Fibroblast of skin of back (primary cell): ENCODE data around the gene COMMD10.
"Not testable (repeated sequence)": the region's sequence is repeated elsewhere in the genome, so short reads cannot be mapped to it uniquely, and the experiment has no call there.

Source experiments
- DNase-seq: peaks from one replicate; pipeline ENCODE4 v3.0.0-alpha.2; 2013

COMMD10 gene

DNA sequence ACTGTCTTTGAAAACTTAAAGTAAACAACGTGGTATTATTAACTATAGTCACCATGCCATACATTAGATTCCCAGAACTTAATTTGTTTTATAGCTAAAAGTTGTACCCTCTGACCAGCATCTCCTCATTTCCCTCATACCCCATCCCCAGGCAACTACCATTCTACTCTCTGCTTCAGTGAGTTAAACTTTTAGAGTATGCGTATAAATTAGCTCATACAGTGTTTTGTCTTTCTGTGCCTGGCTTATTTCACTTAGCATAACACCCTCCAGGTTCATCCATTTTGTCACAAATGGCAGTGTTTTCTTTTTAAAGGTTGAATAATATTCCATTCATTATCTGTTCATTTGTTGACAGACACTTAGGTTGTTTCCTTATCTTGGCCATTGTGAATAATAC, 14.2 kb downstream of the COMMD10 start:
- no peak for DNase-seq

DNA sequence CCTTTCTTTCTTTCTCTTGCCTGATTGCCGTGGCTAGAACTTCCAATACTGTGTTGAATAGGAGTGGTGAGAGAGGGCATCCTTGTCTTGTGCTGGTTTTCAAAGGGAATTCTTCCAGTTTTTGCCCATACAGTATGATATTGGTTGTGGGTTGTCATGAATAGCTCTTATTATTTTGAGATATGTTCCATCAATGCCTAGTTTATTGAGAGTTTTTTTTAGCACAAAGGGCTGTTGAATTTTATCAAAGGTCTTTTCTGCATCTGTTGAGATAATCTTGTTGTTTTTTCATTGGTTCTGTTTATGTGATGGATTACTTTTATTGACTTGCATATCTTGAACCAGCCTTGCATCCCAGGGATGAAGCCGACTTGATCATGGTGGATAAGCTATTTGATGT, 20.1 kb downstream of the COMMD10 start:
- DNase-seq, result not testable (repeated sequence)

- DNase-seq, result no peak
Observed at GRCh38 chr5:116115163-116115562, 30.3 kb downstream of the COMMD10 start.

DNA sequence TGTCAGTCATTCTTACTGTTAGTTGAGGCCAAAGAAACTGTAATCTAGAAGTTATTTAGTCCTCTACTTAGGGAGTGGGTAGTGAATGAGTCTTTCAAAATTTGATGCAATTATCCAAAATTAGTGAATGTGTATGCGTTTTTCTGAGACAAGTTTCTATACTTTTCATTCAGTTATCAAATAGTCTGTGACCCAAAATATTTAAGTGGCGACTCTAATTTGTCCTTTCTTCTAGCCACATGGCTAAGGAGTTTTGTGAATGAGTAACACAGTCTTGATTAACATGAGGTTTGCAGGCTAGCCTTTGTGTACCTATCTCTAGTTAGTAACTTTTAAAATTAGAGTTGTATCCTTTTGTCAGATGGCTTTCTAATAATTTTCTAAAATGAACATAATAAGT, 45.6 kb downstream of the COMMD10 start:
- peak; percentile 75 for DNase-seq

- DNase-seq, result no peak
Observed at GRCh38 chr5:116130976-116131375, 46.2 kb downstream of the COMMD10 start.

DNA sequence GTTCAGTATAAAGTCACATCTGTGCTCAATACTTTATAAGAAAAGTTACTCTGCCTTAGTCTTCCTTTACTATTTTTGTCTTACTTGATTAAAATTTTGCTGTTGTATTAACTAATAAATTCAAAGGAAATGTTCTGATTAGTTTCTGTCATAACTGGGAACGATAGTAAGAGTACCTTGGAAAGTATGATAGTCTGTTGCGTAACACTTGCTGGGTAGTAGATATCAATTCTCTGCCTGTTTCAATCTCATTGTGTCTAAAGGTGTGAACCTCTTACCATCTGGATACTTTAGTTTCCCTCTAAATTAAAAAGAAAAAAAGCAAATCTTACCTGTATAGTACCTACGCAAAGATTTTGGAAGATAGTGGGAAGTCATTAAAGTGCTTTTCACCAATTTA, 48.5 kb downstream of the COMMD10 start:
- DNase-seq, result no peak

GRCh38 chr5:116135344-116135743, 50.5 kb downstream of the COMMD10 start:
- no peak for DNase-seq

DNA sequence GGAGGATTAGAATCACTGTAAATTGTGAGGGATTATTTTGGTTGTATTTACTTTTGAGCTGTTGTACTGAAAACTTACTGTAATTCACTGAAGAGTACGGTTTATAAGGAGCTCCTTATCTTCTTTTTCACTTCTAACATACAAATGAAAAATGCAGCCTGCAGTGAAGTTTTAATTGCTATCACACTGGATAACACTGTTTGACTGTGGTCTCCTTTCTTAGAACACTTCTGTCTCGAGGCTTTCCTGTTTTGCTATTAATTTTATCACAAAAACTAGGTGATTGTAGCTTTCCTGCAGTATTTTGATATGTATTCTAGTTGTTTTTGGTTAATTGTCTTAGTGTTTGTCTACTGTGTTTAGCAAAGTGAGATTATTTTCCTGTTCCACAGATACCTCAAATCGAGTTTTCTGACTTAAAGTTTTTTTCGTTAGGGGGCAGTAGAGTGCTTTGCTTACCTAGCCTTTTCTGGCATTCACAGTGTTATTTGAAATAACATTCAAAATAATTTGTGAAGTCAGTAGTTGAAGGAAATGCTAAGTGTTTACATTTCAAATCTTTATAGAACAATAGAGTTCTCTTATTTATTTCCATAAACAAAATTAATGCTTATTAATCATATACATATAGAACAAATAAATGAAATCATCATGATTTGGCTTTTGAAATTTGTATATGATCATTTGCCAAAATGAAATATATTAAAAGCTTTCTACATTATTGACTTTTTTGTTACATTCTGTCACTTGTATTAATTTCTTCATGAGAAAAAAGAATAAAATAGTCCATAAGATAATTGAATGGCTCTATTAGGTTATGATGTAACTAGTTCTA, 52.9 kb downstream of the COMMD10 start:
- DNase-seq, result peak; percentile 49

DNA sequence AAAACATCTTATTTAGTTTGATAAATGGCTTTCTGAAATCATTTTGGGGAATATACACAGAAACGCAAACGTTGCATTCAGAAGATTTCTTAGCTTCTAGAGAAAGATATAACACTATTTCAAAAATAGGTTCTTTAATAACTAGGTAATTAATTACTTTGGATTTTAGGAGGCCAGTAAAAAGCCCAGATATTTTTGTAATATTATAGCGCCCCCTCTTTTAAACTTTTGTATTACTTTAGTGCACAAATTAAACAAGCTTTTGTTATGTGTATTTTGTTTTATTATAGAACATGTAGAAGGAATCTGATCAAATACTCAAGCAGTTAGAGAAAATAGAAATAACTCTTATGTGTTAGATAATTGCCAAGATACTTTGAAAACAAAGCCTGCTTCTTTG, 57.7 kb downstream of the COMMD10 start:
- no peak for DNase-seq

DNA sequence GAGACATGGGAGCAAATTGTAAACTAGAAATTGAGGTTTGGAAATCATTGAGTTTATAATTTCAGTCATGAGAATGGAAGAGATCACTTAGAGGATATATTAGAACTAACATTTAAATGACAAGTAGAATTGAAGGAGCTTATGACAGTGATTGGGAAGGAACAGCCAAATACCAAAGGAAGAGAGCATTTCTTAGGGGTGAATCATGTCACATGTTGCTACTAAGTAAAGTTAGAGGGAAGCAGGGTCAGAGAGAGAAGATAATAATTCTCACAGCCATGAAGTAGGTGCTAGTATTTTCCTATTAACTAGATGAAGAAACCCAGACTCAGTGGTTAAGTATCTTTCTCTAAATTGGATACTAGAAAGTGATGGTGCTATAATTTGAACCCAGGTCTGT, 59.3 kb downstream of the COMMD10 start:
- peak; percentile 68 for DNase-seq

DNA sequence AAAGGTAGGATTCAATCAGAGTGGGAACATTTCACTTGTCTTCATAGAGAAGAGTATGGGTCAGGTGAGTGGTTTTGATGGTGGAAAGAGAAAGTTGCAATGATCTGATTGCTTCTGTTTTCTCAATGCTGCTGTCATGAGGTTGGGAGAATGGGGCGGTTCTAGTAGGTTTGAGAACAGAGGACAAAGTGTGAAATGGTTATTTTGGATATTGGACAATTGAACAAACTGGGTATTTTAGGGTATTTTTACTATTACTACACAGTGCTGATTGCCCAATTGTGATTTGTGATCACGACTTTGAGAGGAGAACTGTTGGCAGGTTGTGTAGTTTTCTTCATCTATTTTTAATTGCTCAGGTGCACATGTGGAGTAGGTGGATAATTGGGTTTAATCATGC, 60.2 kb downstream of the COMMD10 start:
- DNase-seq, result no peak

GRCh38 chr5:116145416-116145815, 60.6 kb downstream of the COMMD10 start:
- DNase-seq, result no peak

GRCh38 chr5:116152169-116152568, 67.3 kb downstream of the COMMD10 start:
- DNase-seq, result peak; percentile 22

DNA sequence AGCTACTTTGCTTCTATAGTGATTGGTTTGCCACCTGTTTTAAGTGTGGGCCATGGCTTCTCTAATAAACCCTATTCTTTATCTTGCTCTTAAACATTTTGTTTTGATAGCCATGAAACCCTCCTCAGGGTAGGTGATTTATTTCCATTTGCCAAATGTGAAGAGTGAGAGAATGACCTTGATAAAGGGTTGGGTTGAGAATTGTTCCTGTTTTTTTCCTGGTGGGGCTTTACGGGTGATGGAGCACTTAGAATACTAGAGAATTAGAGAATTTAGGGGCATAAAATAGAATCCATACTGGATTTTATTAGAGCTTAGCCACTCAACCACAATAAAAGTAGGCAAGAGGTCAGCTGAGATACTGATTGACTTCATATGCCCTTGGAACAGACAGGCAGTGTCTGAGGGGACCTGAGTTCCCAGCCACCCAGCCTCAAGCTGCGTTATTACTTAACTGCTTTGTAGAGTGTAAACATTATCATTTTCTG, 68.9 kb downstream of the COMMD10 start:
- no peak for DNase-seq

DNA sequence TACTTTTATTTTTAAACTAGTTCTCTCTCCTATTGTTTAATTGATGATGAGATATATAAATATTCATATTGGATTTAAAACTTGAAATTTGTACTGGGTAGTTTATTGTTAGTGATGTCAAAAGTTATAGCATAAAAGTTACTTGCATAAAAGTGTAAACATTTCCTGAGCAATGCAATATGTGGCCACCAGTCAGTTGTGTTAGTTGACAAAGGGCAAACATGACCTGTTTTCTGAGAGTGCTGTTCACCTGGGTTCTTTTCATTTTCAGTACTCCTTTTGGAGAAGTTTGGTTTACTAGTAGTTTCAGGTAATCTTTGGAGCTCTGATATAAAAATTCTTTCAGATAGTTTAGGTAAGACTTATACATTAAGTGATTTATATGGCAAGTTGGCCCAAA, 69.4 kb downstream of the COMMD10 start:
- DNase-seq, result no peak

GRCh38 chr5:116154931-116155330, 70.1 kb downstream of the COMMD10 start:
- DNase-seq, result no peak

GRCh38 chr5:116157902-116158301, 73.1 kb downstream of the COMMD10 start:
- DNase-seq, result no peak

DNA sequence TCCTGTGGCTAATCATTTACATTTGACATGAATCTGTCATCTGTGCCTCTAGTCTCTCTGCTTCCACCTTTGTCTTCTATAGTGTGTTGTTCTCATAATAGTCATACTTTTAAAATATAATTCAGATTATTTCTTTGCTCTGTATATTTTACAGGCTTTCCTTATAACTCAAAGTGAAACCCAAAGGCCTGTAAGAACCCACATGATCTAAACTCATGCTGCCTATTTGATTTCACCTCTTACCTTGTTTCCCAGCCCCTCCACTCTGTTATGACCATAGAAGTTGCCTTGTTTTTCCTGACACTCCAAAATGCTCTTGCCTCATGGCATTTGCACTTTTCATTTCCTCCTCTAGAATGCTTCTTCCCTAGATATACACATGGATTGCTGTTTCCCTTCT, 74.2 kb downstream of the COMMD10 start:
- no peak for DNase-seq

GRCh38 chr5:116174111-116174510, 89.3 kb downstream of the COMMD10 start:
- no peak for DNase-seq

DNA sequence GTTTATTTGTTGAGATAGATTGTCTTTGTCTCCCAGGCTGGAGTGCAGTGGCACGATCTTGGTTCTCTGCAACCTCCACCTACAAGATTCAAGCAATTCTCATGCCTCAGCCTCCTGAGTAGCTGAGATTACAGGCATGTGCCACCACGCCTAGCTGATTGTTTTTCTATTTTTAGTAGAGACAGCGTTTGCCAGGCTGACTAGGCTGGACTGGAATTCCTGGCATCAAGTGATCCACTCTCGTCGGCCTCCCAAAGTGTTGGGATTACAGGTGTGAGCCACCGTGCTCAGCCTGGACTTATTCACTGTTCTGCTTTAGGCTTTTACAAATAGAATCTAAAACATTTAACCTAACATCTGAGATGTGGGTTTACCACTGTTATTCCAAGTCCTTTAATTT, 91.3 kb downstream of the COMMD10 start:
- DNase-seq, result peak; percentile 11

DNA sequence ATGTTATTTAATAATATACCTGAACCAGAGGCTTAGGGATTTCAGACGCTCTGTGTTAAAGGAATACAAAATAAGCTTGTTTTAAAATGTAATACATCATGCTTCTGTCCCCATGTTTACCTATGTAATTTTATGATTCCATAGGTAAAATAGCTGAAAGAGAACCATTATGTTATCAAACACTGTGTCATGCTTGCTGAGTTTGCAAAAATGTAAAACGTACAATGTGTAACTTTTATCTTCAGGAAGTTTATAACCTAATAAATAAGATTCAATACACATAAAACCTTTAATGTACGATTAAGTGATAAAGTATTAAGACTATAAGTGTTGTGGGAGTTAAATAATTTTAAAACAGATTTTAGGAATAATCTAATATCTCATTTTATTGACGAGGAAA, 94.1 kb downstream of the COMMD10 start:
- no peak for DNase-seq

DNA sequence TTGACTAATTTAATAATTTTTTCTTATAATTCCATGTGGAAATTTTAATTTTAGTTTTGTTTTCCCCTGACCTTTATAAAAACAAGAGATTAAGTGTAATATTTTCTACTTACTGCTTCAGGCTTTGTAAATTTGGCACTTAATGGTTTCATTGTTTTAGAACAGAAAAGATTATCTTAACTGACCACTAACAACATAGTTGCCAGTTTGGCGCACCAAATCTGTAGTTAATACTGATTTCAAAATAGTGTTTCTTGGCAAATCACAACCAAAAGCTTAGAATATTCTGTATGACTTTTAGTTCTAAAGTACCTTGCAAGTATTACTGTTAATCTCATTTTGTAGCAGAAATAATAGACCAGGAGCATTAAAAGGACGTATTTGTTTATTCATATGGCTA, 124.3 kb downstream of the COMMD10 start:
- no peak for DNase-seq

- no peak for DNase-seq
Observed at GRCh38 chr5:116212225-116212624, 127.4 kb downstream of the COMMD10 start.

GRCh38 chr5:116216246-116216645, 131.4 kb downstream of the COMMD10 start:
- DNase-seq, result no peak
